Left forelimb (tissue), 1 donor: ENCODE results near the gene CHSY3.
"Not testable (repeated sequence)": the region's sequence is repeated elsewhere in the genome, so short reads cannot be mapped to it uniquely, and the experiment has no call there.

Experiments
- DNase-seq: peaks from one replicate; pipeline ENCODE4 v3.0.0-alpha.2; 2018; ENCODE audit warnings: low spot score

The CHSY3 gene

DNA sequence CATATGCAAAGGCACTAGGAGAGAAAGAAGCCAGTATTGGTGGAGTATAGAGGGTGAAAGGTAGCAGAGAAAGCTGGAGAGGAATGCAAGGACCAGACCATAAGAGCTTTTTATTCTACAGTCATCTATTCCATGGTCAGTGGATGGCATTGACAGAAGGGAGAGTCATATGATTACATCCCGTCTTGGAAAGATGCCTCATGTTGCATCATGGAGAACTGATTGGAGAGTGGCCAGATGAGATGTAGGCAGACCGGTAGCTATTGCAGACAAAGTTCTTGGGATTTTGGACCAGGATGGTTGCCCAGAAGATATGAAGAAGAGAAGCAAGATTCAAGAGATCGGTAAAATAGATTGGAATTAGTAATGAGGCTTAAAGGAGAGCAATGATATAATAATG is 260.7 kb downstream of the CHSY3 start:
- DNase-seq, result no peak

DNA sequence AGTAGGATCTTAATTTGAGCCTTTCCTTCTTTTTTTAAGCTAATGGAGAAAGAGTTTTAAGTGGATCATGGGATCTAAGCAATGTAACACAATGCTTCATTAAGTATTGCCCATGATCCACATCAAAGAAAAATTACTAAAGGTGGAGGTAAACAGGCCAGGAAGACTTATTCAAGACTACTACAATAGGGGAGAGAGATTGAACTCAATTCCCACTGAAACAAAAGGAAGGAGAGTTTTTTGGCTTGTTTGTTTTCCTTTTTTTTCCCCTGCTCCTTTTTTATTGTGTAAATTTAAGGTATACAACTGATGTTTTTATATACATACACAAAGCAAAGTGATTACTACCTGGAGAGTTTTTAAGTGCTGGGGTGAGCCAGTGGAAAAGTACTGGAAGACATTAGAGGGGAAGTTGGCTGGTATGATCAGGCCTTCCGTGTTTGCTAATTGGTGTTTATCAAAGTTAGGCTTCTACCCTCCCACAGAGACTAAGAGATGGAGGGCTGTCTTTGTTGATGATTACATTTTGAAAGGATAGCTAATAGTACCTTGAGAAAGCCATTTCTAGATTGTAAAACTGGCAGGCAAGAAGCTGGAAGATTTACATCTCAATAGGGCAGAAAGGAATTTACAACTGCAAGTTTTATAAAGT is 262.7 kb downstream of the CHSY3 start:
- no peak for DNase-seq

DNA sequence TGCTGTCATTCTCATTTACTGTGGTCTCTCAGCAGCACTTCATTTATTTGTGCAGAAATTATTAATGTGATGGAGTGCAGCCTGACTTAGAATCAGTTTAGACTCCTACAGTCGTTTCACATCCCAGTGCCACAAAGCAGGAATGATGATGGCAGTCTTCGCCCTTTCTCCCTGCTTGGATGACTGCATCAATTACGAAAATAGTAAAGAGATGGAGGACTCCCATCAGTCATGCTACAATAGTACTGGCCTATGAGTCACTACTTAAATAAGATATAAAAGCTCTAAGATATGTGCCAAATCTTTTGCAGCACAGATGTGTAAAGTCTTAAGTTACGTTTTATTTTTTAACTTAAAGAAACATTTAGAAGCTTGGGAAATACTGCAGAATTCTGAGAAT is 263.9 kb downstream of the CHSY3 start:
- DNase-seq, result no peak

DNA sequence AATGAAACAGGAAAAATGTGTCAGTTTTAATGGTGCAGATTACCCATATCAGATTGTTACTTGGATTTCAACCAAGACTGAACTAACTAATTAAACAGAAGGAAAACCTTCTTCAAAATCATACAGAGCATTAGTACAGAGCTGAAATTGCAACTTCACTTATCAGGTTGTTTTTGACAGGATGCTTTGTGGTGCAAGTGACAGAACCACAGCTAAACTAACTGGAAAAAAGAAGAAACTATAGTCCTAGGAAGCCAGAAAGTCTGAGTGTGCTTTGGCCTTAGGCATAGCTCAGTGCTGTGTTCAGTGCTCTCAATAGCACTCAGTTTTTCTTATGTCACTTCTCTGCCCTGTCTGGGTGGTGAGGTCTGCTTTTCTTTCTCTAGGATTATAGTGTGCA is 267.4 kb downstream of the CHSY3 start:
- DNase-seq, result no peak

DNA sequence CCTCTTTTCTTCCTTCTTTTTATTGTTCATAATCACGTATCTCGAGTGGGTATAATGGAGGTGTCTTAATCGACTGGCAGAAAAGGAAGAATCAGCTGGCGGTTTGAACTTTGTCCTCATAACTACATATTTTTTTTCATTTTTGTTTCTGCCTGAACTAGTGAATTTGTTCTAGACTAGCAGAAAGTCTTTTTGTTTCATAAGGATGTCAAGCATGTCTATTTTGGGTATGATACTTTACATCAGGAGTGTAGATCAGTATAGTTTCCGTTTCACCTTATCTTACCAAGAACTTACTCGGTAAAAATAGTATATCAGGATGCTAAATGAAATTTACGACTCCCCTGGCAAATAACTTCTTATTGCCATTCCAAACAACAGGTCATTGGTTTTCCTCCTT is 278.9 kb downstream of the CHSY3 start:
- no peak for DNase-seq

DNA sequence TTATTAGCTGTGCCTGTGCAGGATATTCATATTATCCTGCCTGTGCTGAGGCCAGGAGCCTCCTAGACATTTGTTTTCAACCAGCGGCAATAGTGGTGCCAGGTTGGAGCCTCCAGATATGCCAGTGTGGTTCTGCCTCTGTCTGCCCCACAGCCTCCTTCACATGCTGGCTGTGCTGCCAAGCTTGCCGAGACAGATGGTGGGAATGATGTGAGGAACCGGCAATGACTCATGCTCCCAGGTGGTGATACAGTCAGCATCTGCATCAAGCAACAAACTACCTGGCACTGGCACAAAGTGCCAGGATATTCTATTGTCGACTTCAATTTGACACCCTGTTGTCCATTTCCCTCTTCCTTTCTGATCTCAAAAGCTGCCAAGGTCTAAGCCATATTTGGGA is 285.7 kb downstream of the CHSY3 start:
- DNase-seq, result no peak

DNA sequence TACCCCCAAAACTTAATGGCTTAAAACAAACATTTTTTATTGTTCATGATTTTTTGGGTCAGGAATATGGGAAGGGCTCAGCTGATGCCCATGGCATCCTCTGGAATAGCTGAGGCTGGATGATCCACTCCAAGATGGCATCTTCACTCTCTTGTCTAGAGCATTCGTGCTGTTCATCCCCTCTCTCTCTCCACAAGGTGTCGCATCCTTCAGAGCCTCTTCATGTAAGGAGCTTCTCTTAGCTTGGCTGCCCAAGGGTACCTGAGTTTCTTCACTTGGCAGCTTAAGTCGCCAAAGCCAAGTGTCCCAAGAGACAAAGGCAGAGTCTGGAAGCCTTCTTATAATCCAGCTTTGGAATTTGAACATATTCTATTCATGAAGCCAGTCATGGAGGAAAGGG is 294.7 kb downstream of the CHSY3 start:
- no peak for DNase-seq

DNA sequence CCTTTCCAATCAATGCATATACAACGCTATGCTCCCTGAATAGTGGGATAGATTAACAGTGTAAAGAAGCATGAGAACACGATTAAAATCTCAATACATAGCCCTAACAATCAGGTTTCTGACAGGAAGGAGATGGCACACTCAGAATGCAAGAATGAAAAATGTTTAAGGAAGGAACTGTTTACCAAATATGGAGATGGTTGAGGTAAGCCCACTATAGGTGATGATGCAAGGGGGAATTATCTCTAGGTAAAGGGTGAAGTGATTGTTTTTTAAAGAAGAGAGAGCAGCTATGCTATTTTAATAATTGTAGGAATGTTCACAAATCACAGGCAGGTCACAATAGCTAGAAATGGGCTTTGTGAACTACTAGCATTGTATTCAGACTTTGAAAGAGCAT is 302.4 kb downstream of the CHSY3 start:
- DNase-seq, result no peak

DNA sequence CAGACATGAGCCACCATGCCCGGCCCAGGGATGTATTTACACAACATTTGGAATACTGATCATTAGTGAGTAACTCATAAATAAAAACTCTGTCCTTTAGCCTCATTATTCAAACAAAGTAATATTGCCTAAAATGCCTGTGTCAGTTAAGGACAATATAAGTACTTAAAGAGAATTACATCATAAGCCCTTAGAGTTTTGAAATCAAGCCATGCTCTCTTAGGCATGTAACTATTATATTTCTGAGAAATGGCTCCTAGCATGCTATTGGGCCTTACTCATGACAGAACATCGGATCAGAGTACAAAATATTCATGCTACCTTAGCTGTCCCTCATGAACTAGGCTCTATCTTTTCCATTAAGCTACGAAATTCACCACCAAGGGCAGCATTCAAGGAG is 309.3 kb downstream of the CHSY3 start:
- DNase-seq, result no peak

DNA sequence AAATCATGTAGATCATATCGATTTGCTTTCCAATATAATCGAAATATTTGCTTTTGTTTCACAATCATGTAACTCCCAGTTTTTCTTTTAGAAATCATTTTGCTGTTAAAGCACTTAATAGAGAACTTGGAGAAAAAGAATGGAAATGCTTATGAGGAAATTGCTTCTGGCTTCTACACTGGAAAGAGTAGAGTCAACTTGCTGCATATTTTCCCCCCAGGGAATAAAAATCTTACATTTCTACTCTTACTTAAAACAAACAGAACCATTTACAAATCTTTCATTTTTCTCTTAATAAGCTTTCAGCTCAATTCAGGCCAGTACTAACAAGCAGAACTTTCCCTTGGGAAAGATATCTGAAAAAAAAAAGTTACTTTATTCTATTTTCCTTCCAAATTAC is 312.0 kb downstream of the CHSY3 start:
- no peak for DNase-seq

DNA sequence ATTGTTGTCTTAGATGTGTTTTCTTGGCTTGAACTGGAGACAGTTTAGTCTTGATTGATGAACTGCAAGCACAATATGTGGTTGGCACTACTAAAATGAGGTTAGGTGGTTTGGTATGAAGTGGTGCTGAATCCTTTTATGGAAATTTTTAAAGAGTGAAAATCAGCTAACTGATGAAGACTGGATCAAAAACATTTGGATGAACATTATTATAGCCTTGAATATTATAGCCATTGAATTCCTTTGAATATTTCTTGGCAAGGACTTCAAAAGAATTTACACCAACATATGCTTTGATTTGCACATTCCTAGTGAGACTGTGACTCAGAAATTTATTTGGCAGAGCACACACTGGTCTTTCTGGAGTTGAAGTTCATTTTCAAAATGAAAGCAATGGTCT is 318.3 kb downstream of the CHSY3 start:
- no peak for DNase-seq

DNA sequence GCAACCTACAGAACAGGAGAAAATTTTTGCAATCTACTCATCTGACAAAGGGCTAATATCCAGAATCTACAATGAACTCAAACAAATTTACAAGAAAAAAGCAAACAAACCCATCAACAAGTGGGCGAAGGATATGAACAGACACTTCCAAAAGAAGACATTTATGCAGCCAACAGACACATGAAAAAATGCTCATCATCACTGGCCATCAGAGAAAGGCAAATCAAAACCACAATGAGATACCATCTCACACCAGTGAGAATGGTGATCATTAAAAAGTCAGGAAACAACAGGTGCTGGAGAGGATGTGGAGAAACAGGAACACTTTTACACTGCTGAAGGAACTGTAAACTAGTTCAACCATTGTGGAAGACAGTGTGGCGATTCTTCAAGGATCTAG is 322.3 kb downstream of the CHSY3 start:
- not testable (repeated sequence) for DNase-seq

DNA sequence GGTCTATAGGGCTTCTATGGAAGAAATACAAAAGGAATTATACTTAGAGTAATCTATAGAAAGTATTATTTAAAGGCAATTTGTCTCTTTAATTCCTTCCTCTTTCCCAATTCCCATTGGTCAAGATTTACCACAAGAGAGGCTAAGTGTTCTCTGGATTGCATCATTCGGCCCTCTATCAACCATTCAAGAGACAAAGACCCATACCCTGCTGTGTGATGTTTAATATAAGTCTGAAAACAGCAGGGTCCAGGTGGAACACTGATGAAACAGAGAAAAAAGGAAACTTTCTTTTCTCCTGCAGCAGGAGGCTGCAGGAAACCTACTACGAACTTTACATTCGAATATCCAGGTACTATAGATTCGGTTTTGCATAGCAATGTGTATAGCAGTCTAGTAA is 323.4 kb downstream of the CHSY3 start:
- no peak for DNase-seq

DNA sequence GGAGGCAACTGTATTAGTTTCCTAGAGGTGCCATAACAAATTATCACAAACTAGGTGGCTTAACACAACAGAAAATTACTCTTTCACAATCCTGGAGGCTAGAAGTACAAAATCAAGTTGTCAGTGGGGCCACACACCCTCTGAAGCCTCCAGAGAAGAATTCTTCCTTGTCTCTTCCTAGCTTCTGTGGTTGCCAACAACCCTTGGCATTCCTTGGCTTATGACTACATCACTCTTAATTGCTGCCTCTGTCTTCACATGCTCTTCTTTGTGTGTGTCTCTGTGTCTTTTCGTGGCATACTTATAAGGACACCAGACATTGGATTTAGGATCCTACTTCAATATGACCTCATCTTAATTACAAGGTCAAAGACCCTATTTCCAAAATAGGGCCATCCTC is 327.5 kb downstream of the CHSY3 start:
- no peak for DNase-seq

DNA sequence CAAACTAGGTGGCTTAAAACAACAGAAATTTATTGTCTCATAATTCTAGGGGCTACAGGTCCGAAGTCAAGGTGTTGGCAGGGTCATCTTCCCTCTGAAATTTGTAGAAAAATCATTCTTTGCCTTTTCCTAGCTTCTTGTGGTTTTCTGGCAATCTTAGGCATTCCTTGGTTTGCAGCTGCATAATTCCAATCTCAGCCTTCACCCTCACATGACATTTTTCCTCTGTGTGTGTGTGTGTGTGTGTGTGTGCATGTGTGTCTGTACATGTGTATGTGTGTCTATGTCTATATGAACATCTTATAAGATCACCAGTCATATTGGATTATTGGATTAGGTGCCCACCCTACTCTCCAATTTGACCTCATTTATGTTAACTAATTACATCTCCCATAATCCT is 330.6 kb downstream of the CHSY3 start:
- DNase-seq, result no peak
